SK-N-MC (cell line): Measurements from ENCODE around the gene RP2.

ENCODE experiments used
- DNase-seq: peaks from one replicate; pipeline ENCODE4 v3.0.0-alpha.2; 2011; ENCODE audit warnings: low read depth, low spot score
- H3K27ac ChIP-seq: fragments of 200-600 bp; sonication (generic); 2 replicates; pipeline ENCODE4 v1.5.1; 2016; ENCODE audit warnings: mixed run types
- H3K36me3 ChIP-seq: fragments of 200-600 bp; sonication (generic); 2 replicates; pipeline ENCODE4 v1.6.1; 2017; ENCODE audit warnings: antibody characterized with exemption, low read length, mixed read lengths; ENCODE audit not compliant: insufficient read depth
- H3K4me3 ChIP-seq: fragments of 200-600 bp; sonication (generic); 2 replicates; pipeline ENCODE4 v1.5.1; 2016
- H3K9ac ChIP-seq: fragments of 200-600 bp; sonication (generic); 2 replicates; pipeline ENCODE4 v1.8.0; 2017; ENCODE audit warnings: mixed run types, mixed read lengths; ENCODE audit not compliant: insufficient read length
- H3K9me3 ChIP-seq: fragments of 200-600 bp; sonication (generic); 2 replicates; pipeline ENCODE4 v1.6.1; 2017; ENCODE audit warnings: low read depth, mild to moderate bottlenecking, antibody characterized with exemption, low read length, moderate library complexity, mixed read lengths
- EZH2 ChIP-seq: fragments of 200-600 bp; sonication (generic); IDR thresholded peaks from one replicate; pipeline ENCODE4 v1.6.1; 2017; ENCODE audit warnings: antibody characterized with exemption
- FOXP2 ChIP-seq: optimal IDR thresholded peaks from 2 replicates; pipeline ENCODE3; 2011; ENCODE audit warnings: mild to moderate bottlenecking, moderate library complexity; ENCODE audit not compliant: insufficient read depth; ENCODE audit errors: extremely low read length, control extremely low read depth
- POLR2AphosphoS5 ChIP-seq: IDR thresholded peaks from 2 replicates; pipeline ENCODE4 v1.6.1; 2012; ENCODE audit warnings: mild to moderate bottlenecking, low read depth, low read length, borderline replicate concordance

Gene RP2

DNA sequence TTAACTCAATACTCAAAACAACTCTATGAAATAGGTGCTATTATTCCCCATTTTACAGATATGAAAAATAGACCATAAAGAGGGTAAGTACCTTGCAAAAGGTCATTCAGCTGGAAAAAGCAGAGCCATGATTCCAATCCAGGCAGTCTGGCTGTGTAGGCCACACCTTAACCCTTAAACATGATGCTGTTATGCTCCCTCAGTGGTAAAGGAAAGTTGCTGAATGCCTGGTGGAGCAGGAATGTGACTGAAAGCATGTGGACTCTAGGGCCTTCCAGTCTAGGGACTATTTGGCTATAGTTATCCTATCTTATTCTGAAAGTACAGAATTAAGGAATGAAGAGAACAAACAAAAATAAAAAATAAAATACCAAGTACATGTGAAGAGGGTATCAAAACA, 19.6 kb downstream of the RP2 start:
- DNase-seq = no peak
- no peak overlapping the region for H3K4me3 ChIP-seq
- no peak overlapping the region for H3K9ac ChIP-seq
- TF ChIP-seq FOXP2 (no peak), POLR2AphosphoS5 (no peak), EZH2 (no peak)
- no peaks in the 10 kb centered on the region for H3K9me3 ChIP-seq
- H3K36me3 ChIP-seq = peaks cover 11% of the 10 kb centered on the region
- no peak overlapping the region for H3K27ac ChIP-seq

DNA sequence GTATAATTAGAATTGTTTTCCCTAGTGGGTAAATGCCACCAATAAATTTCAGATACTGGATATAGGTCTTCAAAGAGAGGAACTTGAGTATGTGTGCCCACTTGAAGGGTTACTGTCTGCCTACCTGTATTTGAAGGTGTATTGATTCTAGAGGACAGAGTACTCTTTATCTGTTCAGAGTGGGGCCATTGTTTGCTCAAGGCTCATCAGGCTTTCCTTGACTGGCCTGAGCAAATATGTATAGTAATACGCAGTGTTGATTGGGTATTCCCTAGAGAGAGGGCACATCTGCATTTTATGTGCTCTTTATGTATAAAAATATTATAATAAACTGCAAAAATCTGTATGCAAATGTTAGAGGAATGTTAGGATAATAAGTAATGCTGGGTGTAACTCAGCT, 23.7 kb downstream of the RP2 start:
- no peak overlapping the region for H3K9ac ChIP-seq
- no peak overlapping the region for H3K4me3 ChIP-seq
- no peak overlapping the region for H3K27ac ChIP-seq
- no peaks in the 10 kb centered on the region for H3K9me3 ChIP-seq
- no peak for DNase-seq
- H3K36me3 ChIP-seq = peaks cover 5% of the 10 kb centered on the region; the same call in 1 of the 2 replicates
- TF ChIP-seq FOXP2 = no peak
- no peak for TF ChIP-seq POLR2AphosphoS5
- no peak for TF ChIP-seq EZH2

DNA sequence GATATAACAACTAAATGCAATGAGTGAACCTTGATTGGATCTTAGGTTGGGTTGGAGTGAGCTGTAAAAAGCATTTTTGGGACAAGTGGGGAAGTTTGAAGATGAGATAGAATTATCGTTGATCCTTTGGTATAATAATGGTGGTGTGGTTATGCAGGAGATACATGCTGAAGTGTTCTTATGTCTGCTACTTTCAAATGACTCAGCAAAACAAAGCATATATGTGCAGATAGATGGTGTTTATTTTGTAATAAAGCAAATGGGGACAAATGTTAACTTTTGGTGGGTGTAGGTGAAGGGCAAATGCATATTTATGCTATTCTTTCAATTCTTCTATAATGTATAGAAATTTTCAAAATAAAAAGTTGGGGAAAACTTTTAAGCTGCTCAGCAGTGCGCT, 26.2 kb downstream of the RP2 start:
- peaks cover 5% of the 10 kb centered on the region; the same call in 1 of the 2 replicates for H3K36me3 ChIP-seq

DNA sequence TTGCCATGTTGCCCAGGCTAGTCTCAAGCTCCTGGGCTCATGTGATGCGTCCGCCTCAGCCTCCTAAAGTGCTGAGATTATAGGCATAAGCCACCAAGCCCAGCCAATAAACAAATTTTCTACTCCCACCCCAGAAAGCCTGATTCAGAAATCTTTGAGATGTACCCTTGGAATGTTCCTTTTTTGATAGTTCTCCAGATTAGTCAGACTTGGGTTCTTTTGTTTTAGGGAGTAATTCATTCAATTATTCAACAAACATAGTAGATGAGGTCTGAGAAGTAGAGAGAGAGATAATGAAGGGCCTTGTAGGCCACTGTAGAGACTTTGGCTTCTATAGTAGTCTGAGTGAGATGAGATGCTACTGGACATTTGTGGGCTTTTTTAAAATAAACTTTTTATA, 27.8 kb downstream of the RP2 start:
- H3K4me3 ChIP-seq = no peak overlapping the region
- DNase-seq = no peak
- no peak overlapping the region for H3K9ac ChIP-seq
- TF ChIP-seq FOXP2 = no peak
- no peak for TF ChIP-seq POLR2AphosphoS5
- TF ChIP-seq EZH2 = no peak
- no peaks in the 10 kb centered on the region for H3K9me3 ChIP-seq
- H3K27ac ChIP-seq = no peak overlapping the region
- peaks cover 4% of the 10 kb centered on the region; the same call in 1 of the 2 replicates for H3K36me3 ChIP-seq

More for the DNA sequence above, 26.2 kb downstream of the RP2 start:
- H3K9ac ChIP-seq = no peak overlapping the region
- H3K27ac ChIP-seq = peak overlapping the region; percentile 57
- H3K9me3 ChIP-seq = no peaks in the 10 kb centered on the region
- DNase-seq = no peak
- no peak for TF ChIP-seq FOXP2
- no peak for TF ChIP-seq EZH2
- no peak for TF ChIP-seq POLR2AphosphoS5
- H3K4me3 ChIP-seq = no peak overlapping the region

DNA sequence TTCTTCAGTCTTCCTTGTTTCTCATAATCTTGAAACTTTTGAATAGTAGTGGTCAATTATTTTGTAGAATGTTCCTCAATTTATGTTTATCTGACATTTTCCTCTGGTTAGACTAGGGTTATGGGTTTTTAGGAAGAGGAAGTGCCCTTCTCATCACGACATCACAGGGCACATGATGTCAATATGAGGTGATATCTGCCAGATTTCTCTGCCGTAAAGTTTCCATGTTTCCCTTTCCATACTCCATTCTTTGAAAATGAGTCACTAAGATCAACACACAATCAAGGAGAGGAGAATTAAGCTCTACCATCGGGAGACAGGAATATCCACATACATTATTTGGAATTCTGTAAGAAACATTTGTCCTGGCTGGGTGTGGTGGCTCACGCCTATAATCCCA, 28.4 kb downstream of the RP2 start:
- no peaks in the 10 kb centered on the region for H3K36me3 ChIP-seq
- no peak overlapping the region for H3K9ac ChIP-seq
- no peak for TF ChIP-seq FOXP2
- TF ChIP-seq POLR2AphosphoS5 = no peak
- no peak for TF ChIP-seq EZH2
- H3K27ac ChIP-seq = no peak overlapping the region
- no peaks in the 10 kb centered on the region for H3K9me3 ChIP-seq
- no peak overlapping the region for H3K4me3 ChIP-seq
- DNase-seq = no peak

DNA sequence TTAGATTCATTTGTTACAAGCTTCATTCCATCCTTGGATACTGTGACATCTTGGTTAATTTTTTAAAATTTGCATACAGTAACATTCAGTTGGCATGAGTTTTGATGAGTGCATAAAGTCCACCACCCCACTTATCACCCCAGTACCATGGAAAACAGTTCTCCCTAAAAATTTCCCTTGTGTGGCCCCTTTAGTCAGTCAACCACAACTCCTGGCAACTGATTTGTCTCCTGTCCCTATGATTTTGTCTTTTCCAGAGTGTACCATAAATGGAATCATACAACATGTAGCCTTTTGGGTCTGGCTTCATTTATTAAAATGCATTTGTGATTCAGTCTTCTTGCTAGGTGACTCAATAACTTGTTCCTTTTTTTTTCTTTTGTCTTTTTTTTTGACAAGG, 29.9 kb downstream of the RP2 start:
- no peak overlapping the region for H3K9ac ChIP-seq
- no peaks in the 10 kb centered on the region for H3K9me3 ChIP-seq
- H3K36me3 ChIP-seq = no peaks in the 10 kb centered on the region
- no peak for TF ChIP-seq POLR2AphosphoS5
- TF ChIP-seq FOXP2 = no peak
- TF ChIP-seq EZH2 = no peak
- no peak overlapping the region for H3K27ac ChIP-seq
- no peak for DNase-seq
- no peak overlapping the region for H3K4me3 ChIP-seq

DNA sequence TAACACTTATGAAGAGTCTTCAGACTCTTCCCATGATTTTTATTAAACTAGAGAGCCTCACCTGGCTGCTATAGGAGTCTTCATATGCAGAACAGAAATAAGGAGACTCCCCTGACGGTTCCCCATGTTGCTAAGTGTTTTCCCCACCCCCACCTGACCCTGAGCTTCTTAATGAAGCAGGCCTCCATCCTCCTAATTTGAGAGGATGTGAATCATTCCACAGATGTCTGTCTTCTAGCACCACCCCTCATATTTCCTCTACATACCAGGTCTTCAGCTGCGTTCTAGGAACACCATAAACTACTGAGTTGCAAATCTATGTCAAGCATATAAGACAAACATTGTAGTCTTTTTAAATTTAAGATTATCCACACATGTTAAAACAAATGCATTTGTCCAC, 36.9 kb downstream of the RP2 start:
- H3K9me3 ChIP-seq = no peaks in the 10 kb centered on the region
- no peak for TF ChIP-seq FOXP2
- TF ChIP-seq POLR2AphosphoS5 = no peak
- TF ChIP-seq EZH2 = no peak
- H3K4me3 ChIP-seq = no peak overlapping the region
- H3K27ac ChIP-seq = no peak overlapping the region
- no peak for DNase-seq
- H3K9ac ChIP-seq = no peak overlapping the region
- H3K36me3 ChIP-seq = no peaks in the 10 kb centered on the region

DNA sequence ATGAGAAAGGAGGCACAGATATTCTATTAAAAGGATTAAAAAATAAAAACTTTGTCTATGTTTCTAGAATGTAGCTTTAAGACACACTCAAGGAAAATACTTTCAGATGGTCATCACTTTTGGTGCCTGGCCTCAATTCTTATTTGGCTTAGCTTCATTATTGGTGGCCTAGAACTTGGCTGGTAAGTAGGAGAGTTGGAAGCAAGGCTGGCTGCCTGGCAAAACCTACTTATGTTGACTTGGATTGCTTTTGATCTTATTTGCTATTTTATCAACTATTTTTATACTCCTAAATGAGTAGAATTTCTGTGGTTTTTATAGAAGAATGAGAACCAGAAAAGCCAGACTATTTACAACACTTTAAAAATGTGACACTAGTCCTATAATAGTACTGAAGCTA, 40.1 kb downstream of the RP2 start:
- no peaks in the 10 kb centered on the region for H3K9me3 ChIP-seq

DNA sequence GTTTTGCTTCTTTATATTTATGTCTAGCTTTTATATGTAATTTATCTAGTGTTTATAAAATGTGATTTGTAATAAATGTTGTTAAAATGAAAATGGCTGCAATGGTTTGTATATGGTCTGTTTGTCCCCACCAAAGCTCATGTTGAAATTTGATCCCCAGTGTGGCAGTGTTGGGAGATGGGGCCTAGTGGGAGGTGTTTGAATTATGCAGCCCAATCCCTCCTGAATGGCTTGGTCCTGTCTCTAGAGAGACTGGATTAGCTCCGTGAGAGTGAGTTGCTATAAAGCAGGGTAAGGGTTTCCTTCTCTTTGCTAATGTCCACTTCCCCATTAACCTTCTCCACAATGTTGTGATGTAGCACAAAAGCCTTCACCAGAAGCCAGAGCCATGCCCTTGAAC, 45.4 kb downstream of the RP2 start:
- Histone ChIP-seq H3K36me3 (no peaks in the 10 kb centered on the region), H3K9ac (no peak overlapping the region), H3K4me3 (no peak overlapping the region), H3K9me3 (no peaks in the 10 kb centered on the region), H3K27ac (no peak overlapping the region)
- DNase-seq = no peak
- TF ChIP-seq EZH2 (no peak), POLR2AphosphoS5 (no peak), FOXP2 (no peak)

More for the DNA sequence above, 40.1 kb downstream of the RP2 start:
- no peak for DNase-seq
- H3K36me3 ChIP-seq = no peaks in the 10 kb centered on the region
- H3K4me3 ChIP-seq = no peak overlapping the region
- no peak overlapping the region for H3K9ac ChIP-seq
- TF ChIP-seq FOXP2 (no peak), POLR2AphosphoS5 (no peak), EZH2 (no peak)
- no peak overlapping the region for H3K27ac ChIP-seq
